Activated CD8-positive, alpha-beta memory T cell treated with anti-CD3 and anti-CD28 coated beads, Interleukin-2, amount 50 U/mL, for 1 hour (primary cell): ENCODE measurements around the gene ARMC9.

ENCODE experiments used
- DNase-seq: peaks from one replicate; pipeline ENCODE4 v3.0.0-alpha.2; 2020; ENCODE audit errors: extremely low read depth

ARMC9 gene

DNA sequence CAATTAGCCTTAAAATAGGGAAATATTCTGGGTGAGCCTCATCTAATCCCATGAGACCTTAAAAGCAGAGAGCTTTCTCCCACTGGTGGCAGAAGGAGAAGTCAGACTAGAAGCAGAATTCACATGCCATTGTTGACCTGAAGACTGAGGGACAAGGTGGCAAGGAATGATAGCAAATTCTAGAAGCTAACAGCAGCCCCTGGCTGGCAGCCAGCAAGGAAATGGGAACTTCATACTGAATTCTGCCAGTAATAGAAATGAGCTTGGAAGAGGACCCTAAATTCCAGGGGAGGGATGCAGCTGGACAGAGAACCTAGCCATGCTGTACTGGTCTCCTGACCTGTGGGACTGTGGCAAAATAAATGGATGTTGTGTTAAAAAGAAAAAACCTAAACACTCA lies 216.6 kb downstream of the ARMC9 start:
- DNase-seq, result no peak

DNA sequence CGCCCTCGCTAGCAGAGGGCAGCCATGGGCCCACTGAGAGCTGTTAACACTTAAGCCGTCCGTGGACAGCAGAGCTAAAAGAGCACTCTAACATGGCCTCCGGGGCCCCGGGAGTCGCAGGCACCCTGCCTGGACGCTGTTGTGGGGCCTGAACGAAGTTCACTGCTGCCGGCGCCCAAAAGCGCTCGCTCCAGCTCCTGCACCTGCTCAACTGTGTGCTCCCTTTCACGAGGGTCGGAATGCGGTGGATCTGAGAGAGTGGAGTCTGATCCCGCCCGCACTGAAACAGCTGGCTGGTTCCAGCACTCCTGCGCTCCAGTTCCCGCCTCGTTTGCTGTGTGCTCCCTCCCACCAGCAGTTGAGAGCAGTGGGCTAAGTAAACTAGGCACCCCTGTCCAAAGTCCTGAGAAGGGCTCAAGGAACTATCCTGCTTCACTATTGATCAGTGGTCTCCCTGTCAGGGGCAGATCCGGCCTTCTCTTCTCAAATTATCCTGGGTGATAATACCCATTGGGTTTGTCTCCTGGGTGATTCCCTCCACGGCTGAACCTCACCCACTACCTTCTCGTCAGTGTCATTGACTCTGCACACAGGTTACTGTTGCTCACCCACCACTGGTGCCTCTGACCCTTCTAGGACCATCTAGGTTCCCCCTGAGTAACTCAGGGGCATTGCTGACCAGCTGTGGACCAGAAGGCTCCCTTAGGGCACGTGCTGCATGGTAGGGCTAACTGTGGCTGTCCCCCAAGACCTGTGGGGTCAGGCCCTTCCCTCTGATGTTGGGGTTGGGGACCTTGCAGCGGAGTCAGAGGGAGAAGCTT lies 220.6 kb downstream of the ARMC9 start:
- no peak for DNase-seq

DNA sequence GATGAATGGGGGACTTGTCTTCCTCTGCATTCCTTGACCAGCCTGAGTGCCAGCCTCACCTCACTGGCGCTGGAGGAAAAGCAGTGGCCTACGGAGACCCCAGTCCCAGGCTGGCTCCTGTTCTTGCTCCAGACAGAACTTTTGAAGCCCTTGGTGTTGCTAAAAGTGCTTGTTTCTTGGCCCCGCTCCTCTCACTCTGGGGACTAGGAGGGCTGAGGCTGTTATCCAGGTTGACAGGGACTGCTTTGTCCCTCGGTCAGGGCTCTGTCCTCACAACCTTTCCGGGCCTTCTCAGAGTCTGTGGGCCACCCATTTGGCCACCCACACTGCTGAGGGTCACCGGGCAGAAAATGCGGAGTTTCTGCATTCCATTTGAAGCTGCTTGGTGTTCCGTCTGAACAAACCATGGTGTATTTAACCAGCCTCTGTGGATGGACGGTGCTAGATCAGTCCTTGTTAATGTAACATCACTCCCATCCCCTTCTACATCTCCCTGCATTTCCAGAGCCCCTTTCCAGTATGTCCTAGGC lies 222.7 kb downstream of the ARMC9 start:
- no peak for DNase-seq

DNA sequence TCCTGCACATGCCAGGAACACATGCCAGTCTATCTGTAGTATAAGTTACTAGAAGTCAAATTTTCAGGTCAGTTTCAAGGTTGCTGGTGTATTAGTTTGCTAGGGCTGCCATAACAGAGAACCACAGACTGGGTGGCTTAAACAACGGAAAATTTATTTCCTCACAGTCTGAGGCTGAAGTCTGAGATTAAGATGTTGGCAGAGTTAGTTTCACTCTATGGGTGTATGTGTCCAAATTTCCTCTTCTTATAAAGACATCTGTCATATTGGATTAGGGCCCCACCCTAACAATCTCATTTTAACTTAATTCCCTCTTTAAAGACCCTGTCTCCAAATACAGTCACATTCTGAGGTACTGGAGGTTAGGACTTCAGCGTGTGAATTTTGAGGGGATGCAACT lies 223.6 kb downstream of the ARMC9 start:
- DNase-seq, result no peak

DNA sequence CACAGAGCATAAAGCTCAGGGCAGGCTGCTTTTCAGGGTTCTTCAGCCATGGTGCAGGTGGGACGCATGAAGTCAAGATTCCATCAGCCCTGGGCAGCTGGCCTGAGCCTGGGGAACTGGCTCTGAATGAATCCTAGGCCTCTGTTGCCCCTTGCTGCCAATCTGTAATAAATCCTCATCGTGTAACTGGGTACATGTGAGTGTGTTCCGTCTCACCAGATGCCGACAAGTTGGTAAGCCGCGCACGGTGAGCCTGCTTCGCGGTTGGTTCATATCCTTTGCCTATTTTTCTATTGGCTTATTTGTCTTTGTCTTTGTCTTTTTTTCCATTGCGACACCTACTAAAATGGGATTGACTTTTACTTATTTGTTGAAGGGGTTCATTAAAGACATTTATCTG lies 224.7 kb downstream of the ARMC9 start:
- no peak for DNase-seq
